HPDE6-E6E7 (cell line): ENCODE measurements around the gene ATP5F1E.

Experiments used
- DNase-seq: peaks from one replicate; pipeline ENCODE4 v3.0.0; 2011; ENCODE audit warnings: missing footprints; ENCODE audit errors: extremely low spot score

ATP5F1E gene

DNA sequence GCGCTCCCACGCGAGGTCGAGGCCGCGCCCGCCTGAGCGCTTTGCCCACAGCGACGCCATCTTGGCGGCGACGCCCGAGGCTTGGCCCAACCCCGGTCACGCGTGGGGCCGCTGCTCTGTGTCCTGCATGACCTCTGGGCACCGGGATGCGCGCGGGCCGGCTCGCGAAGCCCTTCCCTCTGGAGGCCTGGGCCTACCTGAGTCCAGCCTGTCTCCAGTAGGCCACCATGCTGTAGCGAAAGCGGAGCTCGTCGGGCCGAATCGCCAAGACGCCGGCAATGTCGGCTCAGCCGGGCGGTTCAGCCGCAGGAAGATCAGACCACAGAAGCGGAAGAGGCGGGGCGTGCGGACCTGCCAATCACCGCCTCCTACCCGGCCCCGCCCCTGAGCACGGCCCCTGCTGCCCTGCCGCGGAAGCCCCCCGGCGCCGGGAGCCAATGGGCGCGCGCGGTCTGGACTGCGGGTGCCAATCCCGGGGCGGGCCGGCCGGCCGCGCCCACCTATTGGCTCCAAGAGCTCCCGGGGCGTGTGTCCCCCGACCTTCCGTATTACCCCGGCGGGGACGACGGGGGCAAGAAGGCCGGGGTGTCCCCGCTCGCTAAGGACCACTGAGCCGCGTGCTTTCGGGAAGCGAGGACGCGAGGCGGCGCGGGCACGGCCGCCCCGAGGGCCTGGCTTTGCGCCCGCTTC, at the start of gene ATP5F1E:
Gene ATP5F1E (minus strand): TSS at position 313 of the 690 bp plus-strand sequence. CDS start 84 bp downstream, at position 229.
- DNase-seq: peak; percentile 100

DNA sequence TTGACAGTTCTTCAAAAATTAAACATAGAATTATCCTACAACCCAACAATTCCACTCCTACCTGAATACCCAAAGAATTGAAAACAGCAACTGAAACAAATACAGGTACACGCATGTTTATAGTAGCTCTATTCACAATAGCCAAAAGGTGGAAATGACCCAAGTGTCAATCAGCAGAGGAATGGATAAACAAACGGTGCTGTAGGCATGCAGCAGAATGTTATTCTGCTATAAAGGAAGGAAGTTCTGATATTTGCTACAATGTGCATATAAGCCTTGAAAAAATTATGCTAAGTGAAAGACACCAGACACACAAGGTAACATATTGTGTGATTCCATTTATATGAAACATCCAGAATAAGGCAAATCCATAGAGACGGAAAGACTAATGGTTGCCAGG, 48.9 kb upstream of the ATP5F1E start:
- no peak for DNase-seq

DNA sequence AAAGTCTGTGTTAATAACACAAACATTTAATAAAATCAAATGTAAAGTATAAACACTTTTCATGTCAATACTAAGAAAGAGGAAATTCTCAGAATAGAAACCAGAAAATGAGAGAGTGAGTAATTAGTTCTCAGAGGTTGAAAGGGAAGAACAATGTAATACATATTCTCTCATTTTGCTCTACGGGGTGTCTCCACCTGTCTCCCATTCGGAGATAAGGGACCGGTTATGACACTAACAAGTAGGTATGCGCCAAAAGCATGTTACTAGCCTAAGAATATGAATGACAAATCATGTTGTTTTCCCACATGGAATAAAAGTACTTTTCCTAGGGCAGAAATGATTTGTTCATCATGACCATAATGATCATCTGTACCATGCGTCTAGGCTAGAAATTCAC, 46.1 kb upstream of the ATP5F1E start:
- no peak for DNase-seq

DNA sequence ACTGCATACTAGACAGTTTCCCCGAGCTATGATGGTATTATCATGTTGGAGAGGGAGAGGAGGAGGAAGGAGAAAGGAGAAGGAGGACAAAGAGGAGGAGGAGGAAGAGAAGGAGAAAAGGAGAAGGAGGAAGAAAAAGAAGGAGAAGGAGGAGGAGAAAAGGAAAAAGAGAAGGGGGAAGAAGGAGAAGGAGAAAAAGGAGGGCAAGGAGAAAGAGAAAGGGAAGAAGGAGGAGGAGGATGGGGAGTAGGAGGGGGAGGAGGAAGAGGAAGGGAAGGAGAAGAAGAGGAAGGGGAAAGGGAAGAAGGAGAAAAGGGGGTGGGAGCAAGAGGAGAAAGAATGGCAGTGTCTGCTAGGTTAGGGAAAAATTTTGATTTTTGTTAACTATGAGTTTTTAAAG, 45.6 kb upstream of the ATP5F1E start:
- DNase-seq: no peak

DNA sequence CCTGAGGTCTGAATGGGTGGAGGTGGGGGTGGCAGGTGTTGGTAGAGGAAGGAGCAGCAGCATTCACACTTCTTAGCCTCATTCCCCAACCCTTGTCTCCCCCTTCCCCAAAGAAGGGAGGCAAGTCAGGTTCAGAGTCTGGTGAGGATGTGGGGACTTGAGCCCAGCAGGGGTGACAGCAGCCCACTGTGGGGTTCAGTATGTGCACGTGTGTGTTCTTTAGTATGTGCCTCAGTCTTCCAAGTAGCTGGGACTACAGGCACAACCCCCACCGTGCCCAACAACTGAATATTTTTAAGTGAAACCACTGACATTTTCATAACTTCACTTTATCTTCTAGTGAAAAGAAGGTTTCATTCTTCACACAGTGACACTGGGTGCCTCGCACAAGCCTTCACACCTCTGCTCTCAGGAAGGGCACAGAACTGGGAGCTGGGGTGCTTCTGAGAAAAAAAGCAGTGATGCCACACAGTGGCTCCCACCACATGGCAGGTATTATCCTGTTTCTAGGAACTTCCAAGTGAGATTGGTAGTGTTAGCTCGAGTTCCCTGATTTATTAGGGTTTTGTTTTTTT, 43.9 kb upstream of the ATP5F1E start:
- no peak for DNase-seq

DNA sequence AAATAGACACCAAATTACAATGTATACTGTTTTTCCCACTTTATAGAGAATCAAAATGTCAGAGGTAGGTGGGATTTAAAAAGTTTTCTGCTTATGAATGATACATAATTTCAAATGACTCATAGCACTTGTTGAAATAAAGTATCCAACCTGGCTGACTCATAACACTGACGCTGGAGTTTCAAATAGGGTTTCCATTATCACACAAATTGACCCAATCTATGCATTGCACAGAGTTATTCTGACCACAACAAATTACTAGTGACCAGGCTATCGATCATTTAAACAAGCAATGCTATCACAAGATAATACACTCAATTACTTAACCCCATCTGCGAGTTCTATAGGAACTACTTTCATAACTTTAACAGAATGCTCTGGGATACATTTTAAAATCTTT, 42.3 kb upstream of the ATP5F1E start:
- peak; percentile 73 for DNase-seq

DNA sequence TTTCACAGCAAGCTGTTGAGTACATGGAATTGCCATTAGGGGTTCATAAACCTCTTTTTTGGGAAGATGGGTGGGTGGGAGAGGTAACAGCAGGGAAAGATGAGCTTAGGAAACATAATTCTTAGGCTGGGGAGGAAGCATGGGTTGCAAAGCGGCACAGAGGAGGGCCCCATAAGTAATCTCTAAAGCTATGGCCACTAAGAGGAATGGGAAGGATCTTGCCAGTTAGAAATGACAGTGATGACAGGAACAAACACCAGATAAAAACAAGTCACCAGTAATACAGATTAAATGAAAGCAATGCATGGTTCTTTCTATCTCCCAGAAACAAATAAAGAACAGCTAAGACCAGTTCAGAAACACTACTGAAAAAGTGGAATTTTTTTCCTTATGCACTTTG, 41.4 kb upstream of the ATP5F1E start:
- DNase-seq: no peak

DNA sequence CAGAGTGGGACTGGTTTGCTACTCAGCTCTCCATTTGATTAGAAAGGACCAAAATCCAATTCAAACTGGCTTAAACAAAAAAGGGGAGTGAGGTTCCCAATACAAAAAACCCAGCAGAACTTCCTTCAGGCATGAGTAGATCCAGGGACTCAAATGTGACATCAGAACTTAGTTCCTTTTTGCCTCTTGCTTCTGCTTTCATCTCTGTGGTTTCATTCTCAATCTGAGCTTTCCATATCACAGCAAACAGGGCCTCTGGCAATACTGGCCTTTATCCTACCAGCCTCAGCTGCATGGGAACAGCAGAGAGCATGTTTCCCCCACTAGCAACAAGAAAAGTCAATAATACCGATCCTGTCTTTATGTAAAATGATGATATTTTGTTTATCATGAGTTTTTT, 39.1 kb upstream of the ATP5F1E start:
- DNase-seq: no peak

DNA sequence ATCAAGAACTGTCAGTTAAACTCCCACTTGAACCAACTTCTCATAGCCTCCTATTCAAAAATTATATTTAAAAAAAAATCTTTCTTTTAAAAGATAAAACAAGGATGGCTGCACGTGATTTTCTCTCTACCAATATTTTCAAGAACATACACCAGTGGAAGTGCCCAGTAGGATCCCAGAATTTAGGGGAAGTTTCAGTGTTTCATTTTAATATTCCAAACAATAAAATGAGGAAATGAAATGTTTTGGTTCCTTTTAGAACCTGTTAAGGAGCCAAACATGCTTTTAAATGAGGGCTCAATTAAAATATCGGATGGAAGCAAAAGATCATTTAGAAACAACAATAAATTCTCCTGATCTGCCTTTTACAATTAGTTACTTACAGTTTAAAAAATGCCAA, 36.9 kb upstream of the ATP5F1E start:
- DNase-seq: no peak

DNA sequence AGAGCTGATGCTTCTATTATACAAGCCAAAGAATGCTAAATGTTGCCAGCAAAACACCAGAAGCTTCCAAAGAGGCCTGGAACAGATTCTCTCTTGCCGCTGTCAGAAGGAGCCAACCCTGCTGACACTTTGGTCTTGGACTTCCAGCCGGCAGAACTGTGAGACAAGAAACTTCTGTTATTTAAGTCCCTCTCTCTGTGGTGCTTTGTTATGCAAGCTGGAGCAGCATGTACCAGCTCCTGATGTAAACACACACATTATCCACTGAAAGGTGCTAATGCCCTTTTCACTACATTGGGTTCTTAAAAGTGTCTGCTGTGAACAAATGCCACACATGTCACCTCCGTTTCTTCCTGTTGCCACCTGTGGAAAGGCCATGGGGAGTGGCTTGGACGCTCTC, 36.4 kb upstream of the ATP5F1E start:
- no peak for DNase-seq

DNA sequence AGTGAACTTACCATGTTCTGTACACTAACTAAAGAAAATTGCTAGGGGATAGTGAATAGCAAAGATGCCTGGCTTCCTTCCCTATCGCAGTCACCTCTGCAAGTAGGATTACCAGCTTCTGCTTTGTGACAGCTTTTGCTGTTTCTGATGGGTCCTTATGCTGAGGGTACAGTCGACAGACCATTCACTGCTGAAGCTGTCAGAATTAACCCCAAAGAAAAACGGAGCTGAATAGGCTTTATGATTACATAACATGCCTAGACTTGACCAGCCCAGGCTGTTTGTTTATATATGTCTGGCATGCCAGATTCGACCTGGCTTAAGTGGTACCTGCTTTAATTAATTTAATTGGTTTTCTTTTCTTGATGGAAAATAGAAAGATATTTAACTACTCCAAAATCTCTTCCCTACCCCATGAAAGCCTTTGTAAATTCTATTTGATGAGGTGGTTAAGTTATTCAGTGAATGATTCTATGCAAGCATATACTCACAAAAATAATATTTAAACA, 32.1 kb upstream of the ATP5F1E start:
- peak; percentile 67 for DNase-seq

DNA sequence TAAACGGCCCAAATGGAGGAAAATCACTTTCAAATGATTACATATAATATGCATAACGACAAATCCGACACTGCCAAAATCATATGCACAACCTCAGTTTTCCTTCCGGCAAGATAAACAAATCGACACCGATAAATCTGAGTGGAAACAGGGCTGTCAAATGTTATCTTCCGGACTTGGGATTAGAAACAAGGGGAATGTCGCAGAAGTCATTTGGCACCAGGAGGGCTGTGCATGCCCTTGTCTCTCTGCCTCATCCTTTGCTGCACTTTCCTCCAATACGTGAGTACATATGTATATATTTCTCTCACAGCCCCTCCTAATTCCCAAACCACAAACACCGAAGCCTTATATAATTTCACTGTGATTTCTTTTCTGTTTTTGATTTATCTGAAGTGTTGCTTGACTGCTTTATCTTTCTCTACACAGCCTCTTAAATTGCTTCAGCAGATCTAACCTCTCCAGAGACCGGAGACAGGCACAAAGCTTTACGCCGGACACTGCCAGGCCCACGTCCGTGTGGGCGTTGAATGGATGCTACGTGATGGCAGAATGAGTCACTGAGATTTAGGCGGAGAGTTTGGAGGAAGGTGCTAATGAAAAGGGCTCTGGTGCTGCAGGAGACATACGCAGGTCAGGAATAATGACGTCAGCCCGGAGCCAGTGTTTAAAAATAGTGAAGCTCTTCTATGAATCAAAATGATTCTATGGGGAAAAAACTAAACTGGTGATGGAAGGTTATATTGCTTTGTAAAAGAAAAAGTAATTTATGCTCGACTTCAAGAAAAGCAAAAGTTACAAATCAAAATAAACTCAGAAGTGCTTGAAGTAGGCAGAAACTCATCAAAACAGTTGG, 31.5 kb upstream of the ATP5F1E start:
- DNase-seq: peak; percentile 99

DNA sequence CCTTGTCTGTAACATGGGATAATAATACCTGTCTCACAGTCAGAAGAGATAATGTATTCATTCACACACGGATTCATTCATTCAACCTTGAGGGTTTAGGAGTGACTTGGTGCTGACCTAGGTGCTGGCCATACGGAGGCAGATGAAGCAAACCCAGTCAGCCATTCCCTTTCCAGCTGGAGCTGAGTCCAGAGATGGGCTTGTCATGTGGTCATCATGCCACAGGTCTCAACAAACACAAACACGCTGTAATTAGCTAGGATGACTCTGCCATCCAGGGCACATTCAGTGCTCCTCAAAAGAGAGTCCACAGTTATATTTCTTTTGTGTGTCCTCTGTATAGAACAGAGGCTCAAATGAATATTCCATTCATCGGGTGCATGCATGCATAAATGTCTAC, 29.9 kb upstream of the ATP5F1E start:
- no peak for DNase-seq

DNA sequence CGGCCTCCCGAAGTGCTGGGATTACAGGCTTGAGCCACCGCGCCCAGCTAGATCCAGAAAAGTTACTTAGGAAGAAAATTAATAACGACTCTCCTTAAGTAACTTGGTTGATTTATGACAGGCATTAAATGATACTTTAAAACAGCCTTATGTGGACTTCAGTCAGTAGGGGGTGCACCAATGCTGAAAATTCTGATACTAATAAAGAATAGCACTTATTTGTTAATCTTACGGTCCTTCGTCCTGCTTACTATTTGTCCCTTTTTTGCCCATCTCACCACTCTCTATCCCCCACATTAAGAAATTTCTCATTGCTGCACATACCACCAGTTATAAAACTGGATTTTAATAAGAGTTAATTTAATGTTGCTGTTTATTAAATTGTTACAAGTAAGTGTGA, 23.2 kb upstream of the ATP5F1E start:
- no peak for DNase-seq

DNA sequence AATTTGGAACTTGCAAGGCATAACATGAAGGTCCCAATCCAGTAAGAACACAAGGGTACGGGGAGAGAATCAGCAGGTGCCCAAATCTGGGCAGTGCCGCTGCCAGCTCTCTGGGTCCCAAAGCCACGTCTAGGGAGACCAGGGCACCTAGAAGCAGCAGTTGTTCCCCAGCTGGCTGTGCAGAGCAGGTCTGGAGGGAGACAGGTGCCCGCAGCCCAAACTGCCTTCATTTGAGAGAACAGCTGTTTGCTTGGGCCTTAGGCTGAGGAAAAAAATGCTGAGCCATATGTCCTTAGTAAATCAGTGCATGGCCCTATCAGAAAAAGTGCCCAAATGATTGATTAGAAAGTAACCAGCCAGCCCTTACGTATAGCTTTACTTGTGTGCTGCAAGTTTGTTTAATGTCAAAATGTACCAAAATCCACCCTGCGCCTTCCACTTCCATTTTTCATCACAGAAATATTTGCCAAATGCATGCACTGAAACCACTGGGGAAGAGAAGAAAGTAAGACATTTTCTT, 19.6 kb upstream of the ATP5F1E start:
- no peak for DNase-seq

DNA sequence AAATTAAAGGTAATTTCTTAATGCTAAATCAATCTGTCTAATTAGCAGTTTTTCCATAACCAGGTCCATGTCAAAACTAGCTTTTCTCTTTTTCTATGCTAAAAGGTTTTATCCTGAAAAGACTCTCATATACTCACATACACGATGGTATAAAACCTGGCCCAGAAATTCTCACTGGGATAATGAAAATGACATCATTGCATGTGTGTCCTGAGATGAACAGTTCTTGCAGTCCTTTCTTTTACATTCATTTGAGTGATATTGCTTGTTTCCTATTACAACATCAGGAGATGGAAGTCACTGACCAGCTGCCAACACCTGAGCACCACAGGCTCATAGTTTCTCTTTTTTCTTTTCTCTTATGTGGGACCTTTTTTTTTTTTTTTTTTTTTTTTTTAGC, 18.3 kb upstream of the ATP5F1E start:
- DNase-seq: no peak

DNA sequence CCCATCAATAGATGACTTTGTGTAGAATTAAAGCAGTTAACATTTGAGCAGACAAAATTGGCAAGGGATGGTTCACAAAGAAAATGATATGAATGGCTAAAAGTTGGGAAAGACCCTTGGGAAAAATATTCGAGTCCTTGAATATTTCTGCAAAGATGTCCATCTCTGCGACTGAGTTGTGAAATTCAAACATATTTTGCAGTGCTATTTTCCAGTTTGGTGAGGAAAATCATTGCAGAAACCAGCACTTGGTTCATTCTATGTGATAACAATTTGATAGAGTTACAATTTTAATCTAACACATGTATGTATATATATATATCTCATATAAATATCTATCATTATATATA, 16.5 kb upstream of the ATP5F1E start:
- DNase-seq: no peak

DNA sequence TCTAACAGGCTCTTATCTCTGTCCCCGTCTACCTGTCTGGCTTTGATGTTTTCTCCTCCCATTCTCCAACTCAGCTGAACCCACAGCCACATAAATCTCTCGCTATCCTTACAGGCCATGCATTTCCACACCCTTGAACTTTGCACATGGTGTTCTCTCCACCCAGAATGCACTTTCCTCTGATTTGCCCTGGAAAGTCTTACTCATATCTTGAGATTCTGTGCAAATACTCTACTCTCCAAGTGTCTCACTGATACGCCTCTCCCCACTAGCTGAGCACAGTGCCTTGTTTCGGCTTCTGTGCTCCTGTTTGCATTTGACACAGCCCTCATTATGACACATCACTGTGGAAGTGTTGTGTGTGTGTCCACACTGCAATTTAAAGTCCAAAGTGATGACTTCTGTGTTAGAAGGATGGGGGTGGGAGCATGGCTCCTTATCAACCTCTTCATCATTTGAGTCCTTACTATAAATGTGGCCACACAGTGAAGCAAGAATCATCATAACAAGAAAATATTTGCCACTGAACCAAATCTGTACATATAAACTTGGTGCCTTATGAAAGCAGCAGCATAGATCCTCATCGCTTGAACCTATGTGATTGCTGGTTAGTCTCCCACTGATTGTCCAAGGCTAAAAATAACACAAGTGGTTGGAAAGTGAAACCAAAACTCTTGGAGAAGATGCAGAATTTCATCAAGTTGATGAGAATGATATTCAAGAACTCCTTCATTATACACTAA, 16.0 kb upstream of the ATP5F1E start:
- DNase-seq: no peak

DNA sequence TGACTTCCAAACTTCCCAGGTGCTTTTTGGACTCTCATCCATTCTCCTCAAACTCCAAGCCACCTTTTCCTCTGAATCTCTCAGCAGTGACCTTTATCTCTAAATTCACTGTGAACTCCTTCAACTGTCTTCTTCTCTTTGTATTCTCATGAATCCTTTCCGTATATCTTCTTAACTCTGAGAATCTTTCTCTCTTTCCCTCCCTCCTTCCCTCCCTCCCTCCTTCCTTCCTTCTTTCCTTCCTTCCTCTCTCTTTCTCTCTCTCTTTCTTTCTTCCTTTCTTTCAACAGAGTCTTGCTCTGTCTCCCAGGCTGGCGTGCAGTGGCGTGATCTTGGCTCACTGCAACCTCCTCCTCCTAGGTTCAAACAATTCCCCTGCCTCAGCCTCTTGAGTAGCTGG, 14.7 kb upstream of the ATP5F1E start:
- no peak for DNase-seq

DNA sequence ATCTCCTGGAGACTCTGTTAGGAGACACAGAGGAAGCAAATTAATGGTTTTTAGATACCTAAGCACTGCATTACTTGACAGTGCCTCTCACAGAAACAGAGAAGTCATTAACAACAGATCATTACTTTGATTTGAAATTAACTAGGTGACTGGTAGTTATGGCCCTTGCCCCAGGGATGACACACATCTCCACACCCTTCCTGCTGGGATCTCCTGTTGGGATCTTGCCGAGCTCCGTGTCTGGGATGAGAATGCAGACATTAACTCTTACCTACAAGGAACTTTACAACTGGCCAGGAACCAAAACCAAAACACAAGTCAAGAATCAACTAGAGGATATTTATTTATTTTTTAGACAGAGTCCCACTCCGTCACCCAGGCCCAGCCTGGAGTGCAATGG, 12.7 kb upstream of the ATP5F1E start:
- no peak for DNase-seq

DNA sequence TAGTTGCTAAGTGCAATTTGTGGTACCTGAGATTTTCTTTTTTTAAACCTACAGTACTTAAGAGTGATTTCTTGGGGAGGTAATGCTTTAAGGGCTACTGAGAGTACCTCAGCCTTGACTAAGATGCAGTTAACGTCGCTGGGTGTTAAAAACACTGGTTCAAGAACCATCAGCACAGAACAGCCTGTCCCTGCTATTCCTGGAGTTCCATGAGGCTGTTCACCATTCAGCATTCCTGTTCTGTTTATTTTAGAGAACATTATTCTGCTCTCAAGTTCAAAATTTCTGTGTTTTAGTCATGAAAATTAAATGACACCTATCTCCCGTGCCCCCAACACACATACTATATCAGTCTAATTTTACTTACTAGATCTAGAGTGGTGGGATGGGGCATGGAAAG, 12.2 kb upstream of the ATP5F1E start:
- DNase-seq: no peak

DNA sequence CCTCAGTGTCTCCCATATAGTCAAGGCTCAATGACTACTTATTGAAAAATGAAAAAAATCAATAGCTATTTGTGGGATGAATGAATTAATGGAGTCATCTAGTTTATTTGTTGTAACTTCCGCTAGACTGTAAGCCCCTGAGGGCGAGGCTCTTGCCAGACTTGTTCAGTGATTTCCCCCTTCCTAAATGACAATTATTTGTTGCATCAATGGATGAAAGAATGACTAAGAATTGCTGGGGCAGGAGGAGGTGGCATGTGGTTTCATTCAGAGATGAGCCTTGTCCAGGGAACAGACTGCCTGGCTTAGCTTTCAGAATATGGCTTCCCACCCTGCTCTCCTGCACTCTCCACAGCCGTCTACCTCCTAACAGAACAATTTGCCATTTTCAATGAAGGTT, 11.6 kb upstream of the ATP5F1E start:
- no peak for DNase-seq
